ENCODE results near the gene KIAA0825.
A peak's percentile ranks its signal among the peaks of the same experiment; 100 is the strongest.

The KIAA0825 gene

DNA sequence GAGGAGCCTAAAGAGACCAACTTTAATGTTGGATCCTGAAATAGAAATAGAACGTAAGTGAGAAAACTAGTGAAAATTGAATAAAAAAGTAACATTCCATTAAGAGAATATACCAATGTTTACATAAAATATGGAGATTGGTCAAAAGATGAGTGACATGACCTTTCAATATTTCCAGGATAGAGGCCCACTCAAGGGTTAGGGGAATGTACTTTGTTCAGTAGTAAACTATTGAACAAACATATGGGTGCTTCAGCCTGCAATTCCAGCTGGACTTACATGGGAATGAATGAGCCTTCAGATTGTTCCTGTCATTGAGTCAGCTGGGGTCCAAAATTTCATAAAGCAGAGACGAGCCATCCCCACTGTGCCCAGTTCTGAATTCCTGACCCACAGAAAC lies 505.3 kb downstream of the KIAA0825 start:
- H3K27ac ChIP-seq (ENCODE audit: low read depth, low read length, poor library complexity, severe bottlenecking) = no peak overlapping the region
- H3K79me2 ChIP-seq (ENCODE audit: insufficient read depth, low read length) = peaks cover 15% of the 10 kb centered on the region
- no peaks in the 10 kb centered on the region for H3F3A ChIP-seq (ENCODE audit: insufficient read depth, low read length)
- no peak overlapping the region for H2AFZ ChIP-seq (ENCODE audit: low read length)
- H4K20me1 ChIP-seq (ENCODE audit: insufficient read depth, low read length) = no peaks in the 10 kb centered on the region
- no peak overlapping the region for H3K4me3 ChIP-seq (ENCODE audit: low read depth, low read length, poor library complexity, severe bottlenecking)
- H3K27me3 ChIP-seq (ENCODE audit: insufficient read depth, low read length) = no peaks in the 10 kb centered on the region
- H3K9me2 ChIP-seq (ENCODE audit: low read depth, low read length) = no peaks in the 10 kb centered on the region
- H3K4me1 ChIP-seq (ENCODE audit: insufficient read depth, low read length, severe bottlenecking) = peaks cover 14% of the 10 kb centered on the region
- H3K9me3 ChIP-seq (ENCODE audit: low read length) = no peaks in the 10 kb centered on the region
- no peak overlapping the region for H3K4me2 ChIP-seq (ENCODE audit: low read length)
- H3K36me3 ChIP-seq (ENCODE audit: insufficient read depth, low read length) = no peaks in the 10 kb centered on the region
- no peak overlapping the region for H3K9ac ChIP-seq (ENCODE audit: low read length)
- no peak for TF ChIP-seq EZH2 (IDR thresholded peaks at IDR 0.05; ENCODE audit: borderline replicate concordance, low read length)
- TF ChIP-seq, protein P1, sequence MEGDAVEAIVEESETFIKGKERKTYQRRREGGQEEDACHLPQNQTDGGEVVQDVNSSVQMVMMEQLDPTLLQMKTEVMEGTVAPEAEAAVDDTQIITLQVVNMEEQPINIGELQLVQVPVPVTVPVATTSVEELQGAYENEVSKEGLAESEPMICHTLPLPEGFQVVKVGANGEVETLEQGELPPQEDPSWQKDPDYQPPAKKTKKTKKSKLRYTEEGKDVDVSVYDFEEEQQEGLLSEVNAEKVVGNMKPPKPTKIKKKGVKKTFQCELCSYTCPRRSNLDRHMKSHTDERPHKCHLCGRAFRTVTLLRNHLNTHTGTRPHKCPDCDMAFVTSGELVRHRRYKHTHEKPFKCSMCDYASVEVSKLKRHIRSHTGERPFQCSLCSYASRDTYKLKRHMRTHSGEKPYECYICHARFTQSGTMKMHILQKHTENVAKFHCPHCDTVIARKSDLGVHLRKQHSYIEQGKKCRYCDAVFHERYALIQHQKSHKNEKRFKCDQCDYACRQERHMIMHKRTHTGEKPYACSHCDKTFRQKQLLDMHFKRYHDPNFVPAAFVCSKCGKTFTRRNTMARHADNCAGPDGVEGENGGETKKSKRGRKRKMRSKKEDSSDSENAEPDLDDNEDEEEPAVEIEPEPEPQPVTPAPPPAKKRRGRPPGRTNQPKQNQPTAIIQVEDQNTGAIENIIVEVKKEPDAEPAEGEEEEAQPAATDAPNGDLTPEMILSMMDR (IDR thresholded peaks at IDR 0.05; ENCODE audit: low read length) = no peak

DNA sequence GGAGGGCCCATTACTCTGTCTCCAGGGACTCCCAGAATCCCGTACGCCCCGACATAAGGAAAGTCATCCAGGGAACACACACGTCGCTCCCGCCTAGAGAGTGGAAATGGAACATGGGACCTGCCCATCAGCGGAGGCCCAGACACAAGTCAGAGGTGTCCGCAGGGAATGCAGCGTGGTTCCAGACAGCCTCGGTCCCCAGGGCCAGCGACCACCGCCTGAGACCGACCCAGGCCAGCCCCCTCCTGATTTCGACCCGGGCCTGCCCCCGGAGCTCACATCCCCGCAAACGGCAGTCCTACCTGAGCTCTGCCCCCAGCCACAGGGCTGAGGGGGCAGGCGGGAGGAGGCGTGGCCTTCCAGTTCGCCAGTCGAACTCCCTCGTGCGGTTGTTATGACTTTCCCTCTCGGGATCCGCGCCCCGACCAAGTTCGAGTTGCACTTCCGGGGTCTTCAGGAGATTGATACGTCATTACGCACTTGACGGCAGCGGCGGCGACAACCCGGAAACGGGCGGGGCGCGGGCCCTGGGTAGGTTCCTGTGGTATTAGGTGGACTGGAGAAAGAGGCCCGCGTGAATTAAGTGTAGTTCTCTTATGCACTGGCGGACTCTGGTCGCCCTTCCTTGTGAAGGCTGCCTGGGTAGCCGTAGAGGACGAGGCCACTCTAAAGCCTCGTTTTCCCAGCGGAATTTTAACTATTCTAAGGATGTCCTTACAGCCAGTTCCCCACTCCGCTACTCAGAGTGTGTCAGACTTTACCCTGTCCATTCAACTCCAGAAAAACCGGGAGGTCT lies 507.0 kb downstream of the KIAA0825 start:
- H3K9me3 ChIP-seq (ENCODE audit: low read length) = no peaks in the 10 kb centered on the region
- no peaks in the 10 kb centered on the region for H4K20me1 ChIP-seq (ENCODE audit: insufficient read depth, low read length)
- peak overlapping the region; percentile 78 for H3K9ac ChIP-seq (ENCODE audit: low read length)
- H2AFZ ChIP-seq (ENCODE audit: low read length) = peak overlapping the region; percentile 27; the same call in 1 of the 2 replicates
- H3K79me2 ChIP-seq (ENCODE audit: insufficient read depth, low read length) = peaks cover 15% of the 10 kb centered on the region
- H3K36me3 ChIP-seq (ENCODE audit: insufficient read depth, low read length) = no peaks in the 10 kb centered on the region
- H3K27ac ChIP-seq (ENCODE audit: low read depth, low read length, poor library complexity, severe bottlenecking) = no peak overlapping the region
- TF ChIP-seq EZH2 (IDR thresholded peaks at IDR 0.05; ENCODE audit: borderline replicate concordance, low read length) = no peak
- TF ChIP-seq, protein P1 (IDR thresholded peaks at IDR 0.05; ENCODE audit: low read length) = no peak
- H3F3A ChIP-seq (ENCODE audit: insufficient read depth, low read length) = no peaks in the 10 kb centered on the region
- peak overlapping the region; percentile 78 for H3K4me2 ChIP-seq (ENCODE audit: low read length)
- no peaks in the 10 kb centered on the region for H3K27me3 ChIP-seq (ENCODE audit: insufficient read depth, low read length)
- H3K4me3 ChIP-seq (ENCODE audit: low read depth, low read length, poor library complexity, severe bottlenecking) = peak overlapping the region; percentile 73
- peaks cover 14% of the 10 kb centered on the region for H3K4me1 ChIP-seq (ENCODE audit: insufficient read depth, low read length, severe bottlenecking)
- no peaks in the 10 kb centered on the region for H3K9me2 ChIP-seq (ENCODE audit: low read depth, low read length)

DNA sequence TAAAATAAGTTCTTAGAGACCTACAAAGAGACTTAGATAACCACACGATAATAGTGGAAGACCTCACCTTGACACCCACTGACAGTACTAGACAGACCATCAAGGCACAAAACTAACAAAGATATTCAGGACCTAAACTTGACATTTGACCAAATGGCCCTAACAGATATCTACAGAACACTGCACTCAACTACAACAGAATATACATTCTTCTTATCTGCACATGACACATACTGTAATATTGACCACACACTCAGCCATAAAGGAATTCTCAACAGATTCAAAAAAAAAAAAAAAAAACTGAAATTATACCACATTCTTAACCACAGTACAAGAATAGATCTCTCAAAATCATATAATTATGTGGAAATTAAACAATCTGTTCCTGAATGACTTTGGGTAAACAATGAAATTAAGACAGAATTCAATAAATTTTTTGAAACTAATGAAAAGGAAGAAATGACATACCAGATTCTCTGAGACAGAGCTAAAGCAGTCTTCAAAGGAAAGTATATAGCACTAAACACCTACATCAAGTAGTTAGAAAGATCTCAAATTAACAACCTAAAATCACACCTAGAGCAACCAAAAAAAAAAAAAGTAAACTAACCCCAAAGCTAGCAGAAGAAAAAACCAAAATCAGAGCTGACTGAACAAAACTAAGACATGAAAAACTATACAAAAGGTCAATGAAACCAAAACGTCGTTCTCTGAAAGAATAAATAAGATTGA lies 514.7 kb downstream of the KIAA0825 start:
- TF ChIP-seq, protein P1 (IDR thresholded peaks at IDR 0.05; ENCODE audit: low read length) = no peak
- no peak for TF ChIP-seq EZH2 (IDR thresholded peaks at IDR 0.05; ENCODE audit: borderline replicate concordance, low read length)
- H2AFZ ChIP-seq (ENCODE audit: low read length) = no peak overlapping the region
- H3K4me3 ChIP-seq (ENCODE audit: low read depth, low read length, poor library complexity, severe bottlenecking) = no peak overlapping the region
- no peak overlapping the region for H3K27ac ChIP-seq (ENCODE audit: low read depth, low read length, poor library complexity, severe bottlenecking)
- H3K9me3 ChIP-seq (ENCODE audit: low read length) = peaks cover 19% of the 10 kb centered on the region
- no peaks in the 10 kb centered on the region for H3K36me3 ChIP-seq (ENCODE audit: insufficient read depth, low read length)
- H3K27me3 ChIP-seq (ENCODE audit: insufficient read depth, low read length) = no peaks in the 10 kb centered on the region
- H3F3A ChIP-seq (ENCODE audit: insufficient read depth, low read length) = no peaks in the 10 kb centered on the region
- no peak overlapping the region for H3K9ac ChIP-seq (ENCODE audit: low read length)
- H3K4me2 ChIP-seq (ENCODE audit: low read length) = no peak overlapping the region
- H3K9me2 ChIP-seq (ENCODE audit: low read depth, low read length) = no peaks in the 10 kb centered on the region
- no peaks in the 10 kb centered on the region for H4K20me1 ChIP-seq (ENCODE audit: insufficient read depth, low read length)
- peaks cover 21% of the 10 kb centered on the region for H3K79me2 ChIP-seq (ENCODE audit: insufficient read depth, low read length)
- H3K4me1 ChIP-seq (ENCODE audit: insufficient read depth, low read length, severe bottlenecking) = no peaks in the 10 kb centered on the region
